T-helper 1 cell treated with Interleukin-12 subunit alpha and Interleukin-12 subunit beta and Interleukin-4 antibody, amounts not matched to agents 30 ng/mL and 1 ng/mL, for 36 hours (primary cell): ENCODE measurements around the gene GK2. TPM values are rescaled to one million over a fixed set of nuclear protein-coding genes. Genes with fewer than 3 reads are reported as not detected.

Experiments
- intact Hi-C: fragments of 100-400 bp; cut with micrococcal nuclease; formaldehyde crosslinking; loops from one replicate; pipeline ENCODE4 v1.15.1; 2024
- total RNA-seq: library from RNA; stranded (reverse); gene quantifications from 2 replicates; pipeline ENCODE4 v1.2.3, GENCODE V29; 2022

Gene GK2
- total RNA-seq: not detected in 2 replicates

GRCh38 chr4:79408063-79408462, at the start of gene GK2:
Gene GK2 (minus strand): TSS chr4:79408228. CDS start chr4:79408200, 28 bp downstream.
- intact Hi-C loops: no loop called here

DNA sequence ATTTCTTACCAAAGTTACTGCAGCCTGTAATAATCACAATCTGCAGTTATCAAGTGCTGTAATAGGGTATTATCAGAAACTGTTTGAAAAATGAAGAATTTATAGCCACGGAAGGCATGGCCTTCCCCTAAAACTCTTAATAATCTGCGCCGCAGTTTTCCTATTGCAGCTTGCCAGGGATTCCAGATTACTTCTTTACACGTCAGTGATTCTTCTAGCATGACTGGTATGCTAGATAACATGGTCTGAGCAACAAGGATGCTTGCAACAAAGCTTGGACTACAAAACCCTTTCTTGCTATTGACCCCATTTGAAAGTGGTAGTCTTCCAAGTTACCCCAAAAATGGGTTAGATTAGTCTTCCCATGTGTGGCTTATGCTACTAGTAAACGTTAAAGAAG, 47.2 kb upstream of the GK2 start:
- intact Hi-C loops: no loop called here

GRCh38 chr4:79454656-79455055, 46.6 kb upstream of the GK2 start:
- intact Hi-C loops: no loop called here

DNA sequence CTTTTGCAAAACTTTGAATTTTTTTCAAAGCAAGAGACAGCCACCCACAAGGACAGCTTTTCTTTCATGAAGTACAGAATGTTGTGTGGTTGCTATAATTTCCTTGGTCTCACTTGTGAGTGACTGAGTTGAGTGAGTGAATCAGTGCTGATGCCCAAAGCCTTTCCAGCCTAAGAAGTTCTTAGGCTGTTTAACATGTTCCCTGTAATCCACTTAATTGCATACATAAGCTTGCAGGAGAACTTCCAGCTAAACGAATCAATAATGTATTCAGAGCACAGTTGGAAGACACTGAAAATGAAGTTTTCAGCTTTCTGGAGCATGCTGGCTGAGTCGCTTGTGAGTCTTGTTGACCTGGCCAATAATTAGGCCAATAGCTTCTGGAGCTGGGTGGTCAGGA, 42.0 kb upstream of the GK2 start:
- intact Hi-C loops: no loop called here

- intact Hi-C loops: no loop called here
Observed at GRCh38 chr4:79446145-79446544, 38.1 kb upstream of the GK2 start.

DNA sequence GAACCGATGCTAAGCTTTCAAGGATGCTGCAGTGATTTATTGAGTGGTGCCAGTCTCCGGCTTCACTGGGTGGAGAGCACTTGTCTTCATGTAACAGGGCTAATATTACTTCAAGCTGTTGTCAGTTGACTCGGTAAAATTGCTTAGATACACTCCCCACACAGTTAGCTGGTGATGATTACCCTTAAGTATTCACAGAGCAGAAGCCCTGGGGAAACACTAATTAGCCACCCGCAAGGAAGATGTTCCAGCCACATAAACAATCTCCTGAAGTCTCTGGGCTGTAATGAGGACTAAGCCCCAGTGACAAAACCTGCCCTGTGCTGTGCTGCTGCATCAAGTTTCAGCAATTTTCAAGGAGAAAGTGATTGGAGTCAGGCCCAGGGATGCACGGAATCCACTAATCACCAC, 37.3 kb upstream of the GK2 start:
- intact Hi-C loops: no loop called here

DNA sequence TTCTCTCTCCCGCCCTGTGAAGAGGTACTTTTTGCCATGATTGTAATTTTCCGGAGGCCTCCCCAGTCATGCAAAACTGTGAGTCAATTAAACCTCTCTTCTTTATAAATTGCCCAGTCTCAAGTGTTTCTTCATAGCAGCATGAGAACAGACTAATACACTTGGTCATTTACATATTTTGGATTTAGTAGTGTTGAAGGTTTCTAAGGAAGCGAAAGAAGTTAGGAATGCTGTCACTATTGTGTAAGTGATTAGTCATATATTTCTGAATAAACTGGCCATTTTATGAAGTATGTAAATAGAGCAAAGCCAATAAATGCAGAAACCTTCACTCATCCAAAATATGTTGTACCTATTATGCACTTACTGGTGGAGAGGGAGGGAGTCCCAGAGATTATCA, 34.4 kb upstream of the GK2 start:
- intact Hi-C loops: no loop called here

- intact Hi-C loops: no loop called here
Observed at GRCh38 chr4:79439489-79439888, 31.5 kb upstream of the GK2 start.

DNA sequence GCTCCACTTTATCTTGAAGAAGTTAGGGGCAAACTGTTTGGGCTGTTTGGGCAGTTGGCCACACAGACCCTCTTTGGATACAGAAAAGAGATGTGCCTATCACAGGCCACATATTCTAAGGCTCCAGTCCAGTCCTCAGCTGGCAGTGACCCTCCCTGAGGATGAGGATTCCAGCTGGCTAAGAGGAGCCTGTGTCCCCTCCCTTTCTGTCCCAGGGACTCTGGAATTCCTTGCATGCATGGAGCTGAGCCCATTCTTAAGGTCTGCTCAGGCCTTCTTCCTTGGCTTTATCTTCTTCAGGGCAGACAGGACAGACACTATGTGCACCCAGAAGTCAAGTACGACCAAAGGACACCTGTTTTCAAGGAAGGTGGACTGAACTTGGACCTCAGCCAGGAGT, 23.8 kb upstream of the GK2 start:
- intact Hi-C loops: no loop called here

DNA sequence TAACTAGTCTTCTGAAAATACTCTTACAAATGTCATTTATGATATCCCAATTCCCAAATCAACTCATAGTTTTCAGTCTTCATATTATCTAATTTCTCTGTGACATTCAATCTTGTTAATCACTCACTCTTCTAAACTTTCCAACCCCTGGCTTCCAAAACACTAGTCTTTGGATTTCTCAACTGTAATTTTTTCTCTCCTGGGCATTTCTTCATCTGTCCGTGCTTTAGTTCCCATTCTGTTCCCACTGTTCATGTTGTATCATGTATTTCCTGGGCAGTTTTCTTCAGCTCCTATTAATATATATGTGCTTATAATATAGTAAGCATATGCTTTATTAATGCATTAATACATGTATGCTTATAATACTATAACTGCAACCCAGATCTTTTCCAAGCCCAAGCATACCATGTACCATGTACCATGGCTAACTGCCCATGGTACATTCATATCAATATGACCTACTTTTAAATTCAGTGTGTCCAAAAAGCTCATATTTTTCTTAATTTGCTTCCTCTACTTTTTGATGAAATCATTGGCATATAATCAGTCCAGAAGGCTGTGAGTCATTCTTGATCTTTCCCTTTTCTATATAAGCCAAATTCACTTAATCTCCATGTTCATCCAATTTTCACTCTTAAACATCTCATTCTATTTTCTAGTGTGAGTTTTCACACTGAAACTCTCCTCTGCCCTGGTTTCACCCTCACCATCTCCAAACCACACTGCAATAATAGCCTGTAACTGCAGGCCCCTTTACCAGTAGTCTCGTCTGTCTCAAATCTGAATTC, 21.3 kb upstream of the GK2 start:
- intact Hi-C loops: no loop called here

DNA sequence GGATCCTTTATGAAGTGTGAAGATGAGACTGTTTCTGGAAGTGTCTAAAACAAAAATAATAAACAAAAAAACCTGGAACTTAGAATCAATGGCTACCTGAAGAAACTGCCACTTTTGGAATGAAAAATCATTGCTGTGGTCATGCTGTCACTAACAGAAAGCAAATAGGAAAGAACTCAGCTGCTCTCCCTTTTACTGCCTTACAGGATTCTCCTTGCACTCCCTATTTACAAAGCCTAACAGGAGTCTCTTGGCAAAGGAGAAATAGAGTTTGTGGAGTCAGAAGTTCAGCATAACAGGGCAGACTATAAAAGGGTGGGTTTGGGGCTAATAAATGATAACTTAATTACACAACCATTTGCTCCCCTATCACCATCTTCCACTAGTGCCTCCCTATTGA, 19.0 kb upstream of the GK2 start:
- intact Hi-C loops: no loop called here

GRCh38 chr4:79425586-79425985, 17.6 kb upstream of the GK2 start:
- intact Hi-C loops: no loop called here

DNA sequence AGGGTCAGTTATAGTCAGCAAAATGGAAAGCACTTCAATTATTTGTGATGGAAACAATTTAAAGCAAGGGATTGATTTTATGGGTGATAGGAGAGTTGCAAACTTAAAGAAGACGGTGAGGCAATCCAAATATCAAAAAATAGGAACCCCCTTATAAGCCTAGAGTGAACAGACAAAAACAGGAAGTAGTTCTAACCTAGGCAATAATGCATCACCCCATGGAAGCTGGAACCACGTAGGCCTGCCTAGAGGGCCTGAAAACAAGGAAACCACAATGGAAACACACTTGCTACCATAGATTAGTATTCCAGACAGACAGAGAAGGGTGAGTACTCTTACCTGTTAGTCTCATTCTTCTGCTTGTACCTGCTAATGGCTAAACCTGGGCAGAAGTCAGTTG, 13.5 kb upstream of the GK2 start:
- intact Hi-C loops: no loop called here

GRCh38 chr4:79413886-79414285, 5.9 kb upstream of the GK2 start:
- intact Hi-C loops: no loop called here

DNA sequence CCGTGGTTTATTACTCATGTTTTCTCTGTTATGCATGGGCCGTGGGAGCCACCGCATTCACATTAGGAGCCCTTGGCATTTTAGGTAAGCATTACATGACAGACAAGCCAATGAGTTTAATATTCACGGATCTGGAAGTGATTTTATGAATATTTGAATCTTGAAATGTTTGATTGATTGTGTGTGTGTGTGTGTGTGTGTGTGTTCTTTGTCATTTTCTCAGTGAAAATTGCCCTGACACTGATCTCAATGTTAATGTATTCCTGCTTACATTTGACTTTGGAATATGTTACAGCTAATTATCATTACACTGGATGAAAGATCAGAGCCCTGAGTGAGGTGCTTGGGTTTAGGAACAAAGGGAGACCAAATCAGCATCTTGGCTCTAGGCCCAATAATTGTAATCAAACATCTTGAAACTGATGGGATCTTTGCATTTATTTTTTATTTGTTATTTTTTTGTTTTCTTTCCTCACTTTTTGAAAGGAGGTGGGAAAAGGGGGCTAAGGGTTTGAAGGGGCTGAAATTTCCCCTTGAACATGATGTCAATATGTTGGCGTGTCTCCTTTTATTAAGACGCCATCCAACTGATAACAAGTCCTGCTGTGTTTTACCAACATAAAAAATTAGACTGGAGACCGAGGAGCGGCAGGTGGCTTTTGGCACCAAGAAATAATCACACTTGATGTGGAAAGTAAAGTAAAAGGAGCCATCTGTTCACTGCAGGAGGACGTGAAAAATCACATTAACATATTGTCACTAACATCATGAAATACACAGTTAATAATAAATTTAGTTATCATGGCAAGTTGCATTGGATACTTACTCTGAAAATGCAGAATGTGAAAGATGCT, 5.2 kb upstream of the GK2 start:
- intact Hi-C loops: no loop called here

DNA sequence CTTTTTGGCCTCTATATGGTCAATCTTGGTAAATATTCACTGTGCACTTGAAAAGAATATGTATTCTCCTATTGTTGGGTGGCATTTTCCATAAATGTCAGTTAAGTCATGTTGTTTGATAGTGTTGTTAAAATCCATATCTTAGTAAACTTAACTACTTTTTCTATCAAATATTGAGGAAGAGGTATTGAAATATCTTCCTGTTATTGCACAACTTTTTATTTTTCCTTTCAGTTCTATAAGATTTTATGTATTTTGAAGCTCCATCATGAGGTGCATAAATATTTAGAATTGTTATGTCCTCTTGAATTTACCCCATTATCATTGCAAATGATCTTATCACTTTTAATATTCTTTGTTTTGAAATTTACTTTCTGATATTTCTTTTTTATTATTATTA, 3.4 kb downstream of the GK2 start:
- intact Hi-C loops: no loop called here

GRCh38 chr4:79403356-79403755, 4.7 kb downstream of the GK2 start:
- intact Hi-C loops: no loop called here

- intact Hi-C loops: no loop called here
Observed at GRCh38 chr4:79402332-79402851, 5.6 kb downstream of the GK2 start.

DNA sequence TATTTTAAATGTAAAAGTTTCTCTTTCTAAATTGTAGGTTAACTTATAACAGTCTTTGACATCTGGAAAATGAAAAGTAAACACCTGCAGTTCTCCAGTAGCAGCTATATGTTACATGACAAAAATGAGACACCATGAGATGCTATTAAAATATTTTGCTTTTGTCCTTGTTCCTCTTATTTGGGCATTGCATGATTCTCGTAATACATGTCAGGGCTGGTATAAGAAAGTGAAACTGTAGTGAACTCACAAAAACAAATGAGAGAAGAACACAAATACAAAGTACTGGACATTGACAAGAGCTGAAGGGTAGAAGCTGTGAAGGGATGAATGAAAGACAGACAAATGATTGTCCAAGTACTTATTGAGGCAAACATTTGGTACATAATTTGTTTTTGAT, 9.0 kb downstream of the GK2 start:
- intact Hi-C loops: no loop called here

- intact Hi-C loops: no loop called here
Observed at GRCh38 chr4:79397951-79398350, 10.1 kb downstream of the GK2 start.

- intact Hi-C loops: no loop called here
Observed at GRCh38 chr4:79396794-79397193, 11.2 kb downstream of the GK2 start.

DNA sequence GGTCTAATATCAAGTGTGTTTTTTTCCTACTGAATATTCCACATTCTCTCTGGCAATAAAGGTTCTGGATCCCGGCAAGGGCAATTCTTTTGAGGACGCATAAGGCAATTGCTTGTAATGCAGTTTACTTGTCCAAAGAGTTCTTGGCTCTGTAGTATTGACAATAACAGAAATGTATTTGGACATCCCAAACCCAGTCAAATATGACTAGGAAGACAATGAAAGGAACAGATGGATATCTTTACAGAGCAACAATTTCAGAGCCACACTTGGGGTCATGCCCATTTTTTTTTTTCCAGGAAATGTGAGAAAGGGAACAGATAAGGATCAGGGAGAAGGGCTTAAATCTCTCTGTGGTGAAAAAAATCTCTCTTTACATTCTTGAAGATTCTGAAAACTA, 12.2 kb downstream of the GK2 start:
- intact Hi-C loops: no loop called here
